Coronary artery (tissue), 2 donors: ENCODE results near the gene MESD.

Source experiments
- DNase-seq: peaks from one replicate; pipeline ENCODE4 v3.0.0-alpha.2; 2017; ENCODE audit warnings: low spot score
- H3K27ac ChIP-seq, 2 donors: fragments of 200-600 bp; sonication (generic); one replicate each; pipeline ENCODE4 v1.5.1; 2016 to 2019
- H3K4me3 ChIP-seq: fragments of 200-600 bp; sonication (generic); 2 replicates; pipeline ENCODE4 v1.5.1; 2016; ENCODE audit warnings: mild to moderate bottlenecking, moderate library complexity
- TF ChIP-seq, protein P1 (sequence below): fragments of 200-600 bp; sonication (generic); IDR thresholded peaks from one replicate; pipeline ENCODE4 v1.5.1; 2019; ENCODE audit warnings: antibody characterized with exemption

MESD gene

DNA sequence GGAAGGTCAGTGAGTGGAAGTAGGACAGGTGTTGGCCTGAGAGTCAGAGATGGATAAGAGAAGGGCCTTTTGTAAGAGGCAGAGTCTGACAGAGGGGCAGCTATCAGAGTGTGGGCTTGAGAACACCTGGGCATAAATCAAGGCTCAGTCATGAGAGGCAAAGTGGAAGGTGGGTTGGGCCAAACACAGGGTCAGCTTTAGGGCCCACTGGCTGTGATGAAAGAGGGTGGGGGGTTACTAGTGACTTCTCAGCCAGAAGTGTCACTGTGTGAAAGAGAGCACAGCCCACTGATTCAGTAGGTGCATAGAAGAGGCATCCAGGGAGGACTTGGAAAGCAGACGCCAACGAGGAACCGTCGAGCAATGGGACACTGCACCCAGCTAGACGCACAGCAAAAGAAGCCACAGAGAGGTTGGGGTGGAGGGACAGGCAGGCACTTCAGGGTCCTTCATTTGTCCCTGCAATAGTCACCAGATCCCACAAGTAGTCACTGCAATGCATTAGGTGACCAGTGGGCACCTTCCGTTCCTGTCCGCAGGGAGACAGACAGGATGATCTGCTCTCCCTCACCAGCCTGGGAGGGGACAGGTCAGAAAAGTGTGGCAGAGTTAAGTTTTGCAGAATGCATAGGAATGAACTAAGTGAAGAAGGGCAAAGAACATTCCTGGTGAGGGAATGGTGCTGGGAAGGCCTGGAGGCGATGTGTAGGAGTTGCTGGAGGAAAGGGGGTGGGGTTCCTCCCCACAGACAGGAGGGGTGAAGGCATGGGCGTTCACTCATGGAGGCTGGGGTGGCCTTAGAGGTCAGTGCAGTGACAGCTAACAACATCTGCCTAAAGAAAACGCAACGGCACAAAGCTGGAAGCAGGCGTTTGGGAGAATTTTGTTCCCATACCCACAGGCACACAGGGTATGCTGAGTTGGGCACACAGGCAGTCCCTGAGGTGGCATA is 36.3 kb downstream of the MESD start:
- no peak overlapping the region for H3K27ac ChIP-seq
- no peak overlapping the region for H3K4me3 ChIP-seq
- DNase-seq, result no peak
- TF ChIP-seq, protein P1, sequence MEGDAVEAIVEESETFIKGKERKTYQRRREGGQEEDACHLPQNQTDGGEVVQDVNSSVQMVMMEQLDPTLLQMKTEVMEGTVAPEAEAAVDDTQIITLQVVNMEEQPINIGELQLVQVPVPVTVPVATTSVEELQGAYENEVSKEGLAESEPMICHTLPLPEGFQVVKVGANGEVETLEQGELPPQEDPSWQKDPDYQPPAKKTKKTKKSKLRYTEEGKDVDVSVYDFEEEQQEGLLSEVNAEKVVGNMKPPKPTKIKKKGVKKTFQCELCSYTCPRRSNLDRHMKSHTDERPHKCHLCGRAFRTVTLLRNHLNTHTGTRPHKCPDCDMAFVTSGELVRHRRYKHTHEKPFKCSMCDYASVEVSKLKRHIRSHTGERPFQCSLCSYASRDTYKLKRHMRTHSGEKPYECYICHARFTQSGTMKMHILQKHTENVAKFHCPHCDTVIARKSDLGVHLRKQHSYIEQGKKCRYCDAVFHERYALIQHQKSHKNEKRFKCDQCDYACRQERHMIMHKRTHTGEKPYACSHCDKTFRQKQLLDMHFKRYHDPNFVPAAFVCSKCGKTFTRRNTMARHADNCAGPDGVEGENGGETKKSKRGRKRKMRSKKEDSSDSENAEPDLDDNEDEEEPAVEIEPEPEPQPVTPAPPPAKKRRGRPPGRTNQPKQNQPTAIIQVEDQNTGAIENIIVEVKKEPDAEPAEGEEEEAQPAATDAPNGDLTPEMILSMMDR, result no peak

DNA sequence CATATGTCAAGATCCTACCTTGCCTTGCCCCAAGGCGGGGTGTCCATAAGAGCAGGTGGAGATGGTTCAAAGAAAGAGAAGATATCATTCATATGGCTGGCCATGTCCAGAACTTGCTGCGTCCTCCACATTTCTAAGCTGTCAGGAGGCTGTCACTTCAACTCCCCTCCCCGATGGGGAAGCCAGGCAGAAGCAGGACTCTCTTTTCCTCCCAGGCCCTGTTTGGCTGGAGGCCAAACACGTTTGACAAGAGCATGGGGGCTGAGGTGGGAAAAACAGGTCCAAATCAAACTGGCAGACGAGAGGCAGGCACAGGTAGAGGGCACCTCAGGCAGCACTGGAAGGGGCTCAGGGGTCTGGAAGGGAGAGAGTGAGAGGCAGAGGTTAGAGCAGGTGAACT is 37.7 kb downstream of the MESD start:
- H3K27ac ChIP-seq, result no peak overlapping the region
- no peak overlapping the region for H3K4me3 ChIP-seq
- no peak for DNase-seq
- TF ChIP-seq, protein P1, result no peak

DNA sequence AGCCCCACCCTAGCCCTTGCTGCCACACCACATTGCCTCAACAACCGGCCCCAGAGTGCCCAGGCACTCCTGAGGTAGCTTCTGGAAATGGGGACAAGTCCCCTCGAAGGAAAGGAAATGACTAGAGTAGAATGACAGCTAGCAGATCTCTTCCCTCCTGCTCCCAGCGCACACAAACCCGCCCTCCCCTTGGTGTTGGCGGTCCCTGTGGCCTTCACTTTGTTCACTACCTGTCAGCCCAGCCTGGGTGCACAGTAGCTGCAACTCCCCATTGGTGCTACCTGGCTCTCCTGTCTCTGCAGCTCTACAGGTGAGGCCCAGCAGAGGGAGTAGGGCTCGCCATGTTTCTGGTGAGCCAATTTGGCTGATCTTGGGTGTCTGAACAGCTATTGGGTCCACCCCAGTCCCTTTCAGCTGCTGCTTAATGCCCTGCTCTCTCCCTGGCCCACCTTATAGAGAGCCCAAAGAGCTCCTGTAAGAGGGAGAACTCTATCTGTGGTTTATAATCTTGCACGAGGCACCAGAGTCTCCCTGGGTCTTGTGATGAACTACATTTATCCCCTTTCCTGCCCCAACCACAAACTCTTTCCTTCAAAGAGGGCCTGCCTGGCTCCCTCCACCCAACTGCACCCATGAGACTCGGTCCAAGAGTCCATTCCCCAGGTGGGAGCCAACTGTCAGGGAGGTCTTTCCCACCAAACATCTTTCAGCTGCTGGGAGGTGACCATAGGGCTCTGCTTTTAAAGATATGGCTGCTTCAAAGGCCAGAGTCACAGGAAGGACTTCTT is 39.1 kb downstream of the MESD start:
- Histone ChIP-seq H3K27ac (no peak overlapping the region), H3K4me3 (no peak overlapping the region)
- peak; percentile 49 for DNase-seq
- TF ChIP-seq, protein P1, result no peak

DNA sequence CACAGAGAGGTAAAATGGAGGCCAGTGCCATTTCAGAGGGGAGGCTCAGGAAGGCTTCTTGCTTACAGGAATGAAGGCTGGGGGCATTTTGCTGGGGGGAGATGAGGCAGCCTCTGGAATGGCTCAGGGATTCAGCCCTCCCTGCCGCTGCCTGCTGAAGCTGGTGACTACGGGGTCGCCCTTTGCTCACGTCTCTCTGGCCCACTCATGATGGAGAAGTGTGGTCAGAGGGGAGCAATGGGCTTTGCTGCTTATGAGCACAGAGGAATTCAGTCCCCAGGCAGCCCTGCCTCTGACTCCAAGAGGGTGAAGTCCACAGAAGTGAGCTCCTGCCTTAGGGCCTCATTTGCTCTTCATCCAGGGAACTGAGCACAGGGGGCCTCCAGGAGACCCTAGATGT is 39.9 kb downstream of the MESD start:
- Histone ChIP-seq H3K4me3 (no peak overlapping the region), H3K27ac (no peak overlapping the region)
- peak; percentile 50 for DNase-seq
- TF ChIP-seq, protein P1, result no peak

DNA sequence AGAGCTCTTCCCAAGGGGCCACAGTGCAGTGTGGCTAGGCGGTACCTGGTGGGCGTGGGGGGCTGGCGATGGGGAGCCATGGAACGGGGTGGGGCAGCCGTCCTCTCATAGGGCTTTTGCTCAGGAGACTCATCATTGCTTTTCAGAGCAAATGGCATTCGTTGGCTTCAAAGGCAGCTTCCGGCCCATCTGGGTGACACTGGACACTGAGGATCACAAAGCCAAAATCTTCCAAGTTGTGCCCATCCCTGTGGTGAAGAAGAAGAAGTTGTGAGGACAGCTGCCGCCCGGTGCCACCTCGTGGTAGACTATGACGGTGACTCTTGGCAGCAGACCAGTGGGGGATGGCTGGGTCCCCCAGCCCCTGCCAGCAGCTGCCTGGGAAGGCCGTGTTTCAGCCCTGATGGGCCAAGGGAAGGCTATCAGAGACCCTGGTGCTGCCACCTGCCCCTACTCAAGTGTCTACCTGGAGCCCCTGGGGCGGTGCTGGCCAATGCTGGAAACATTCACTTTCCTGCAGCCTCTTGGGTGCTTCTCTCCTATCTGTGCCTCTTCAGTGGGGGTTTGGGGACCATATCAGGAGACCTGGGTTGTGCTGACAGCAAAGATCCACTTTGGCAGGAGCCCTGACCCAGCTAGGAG is 40.8 kb downstream of the MESD start:
- TF ChIP-seq, protein P1, result no peak
- Histone ChIP-seq H3K4me3 (no peak overlapping the region), H3K27ac (no peak overlapping the region)
- DNase-seq, result peak; percentile 54

DNA sequence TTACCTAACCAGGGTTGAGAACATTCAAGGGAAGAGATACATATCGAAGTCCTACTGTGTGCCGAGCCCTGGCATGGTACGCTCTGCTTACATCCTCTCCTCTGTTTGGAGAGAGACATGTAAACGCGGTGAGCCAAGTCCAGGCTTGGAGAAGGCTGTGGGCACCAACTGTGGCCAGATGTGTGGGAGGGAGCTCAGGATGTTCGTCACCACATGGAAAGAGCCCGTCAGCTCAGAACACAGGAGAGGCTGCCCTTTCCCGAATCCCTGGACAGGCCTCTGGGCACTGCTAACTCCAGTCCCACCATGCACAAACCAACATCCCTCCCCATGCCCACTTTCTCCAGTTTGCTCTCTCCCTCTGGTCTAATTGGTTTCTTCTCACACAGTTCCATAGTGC is 43.0 kb downstream of the MESD start:
- TF ChIP-seq, protein P1, result no peak
- peak; percentile 36 for DNase-seq
- Histone ChIP-seq H3K4me3 (no peak overlapping the region), H3K27ac (no peak overlapping the region)
